ENCODE measurements around the gene ERVH48-1.
A peak's percentile ranks its signal among the peaks of the same experiment; 100 is the strongest.
"Not testable (repeated sequence)": the region's sequence is repeated elsewhere in the genome, so short reads cannot be mapped to it uniquely, and the experiment has no call there.

The ERVH48-1 gene

DNA sequence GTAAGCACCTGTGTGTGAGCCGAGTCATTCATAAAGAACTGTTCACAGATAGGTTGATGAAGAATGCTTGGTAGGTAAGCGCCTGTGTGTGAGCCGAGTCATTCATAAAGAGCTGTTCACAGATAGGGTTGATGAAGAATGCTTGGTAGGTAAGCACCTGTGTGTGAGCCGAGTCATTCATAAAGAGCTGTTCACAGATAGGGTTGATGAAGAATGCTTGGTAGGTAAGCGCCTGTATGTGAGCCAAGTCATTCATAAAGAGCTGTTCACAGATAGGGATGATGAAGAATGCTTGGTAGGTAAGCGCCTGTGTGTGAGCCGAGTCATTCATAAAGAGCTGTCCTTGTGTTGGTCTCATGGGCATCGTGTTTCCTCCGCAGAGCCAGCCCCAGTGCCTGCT, 16.9 kb downstream of the ERVH48-1 start:
- not testable (repeated sequence) for DNase-seq (ENCODE audit: low read depth)

DNA sequence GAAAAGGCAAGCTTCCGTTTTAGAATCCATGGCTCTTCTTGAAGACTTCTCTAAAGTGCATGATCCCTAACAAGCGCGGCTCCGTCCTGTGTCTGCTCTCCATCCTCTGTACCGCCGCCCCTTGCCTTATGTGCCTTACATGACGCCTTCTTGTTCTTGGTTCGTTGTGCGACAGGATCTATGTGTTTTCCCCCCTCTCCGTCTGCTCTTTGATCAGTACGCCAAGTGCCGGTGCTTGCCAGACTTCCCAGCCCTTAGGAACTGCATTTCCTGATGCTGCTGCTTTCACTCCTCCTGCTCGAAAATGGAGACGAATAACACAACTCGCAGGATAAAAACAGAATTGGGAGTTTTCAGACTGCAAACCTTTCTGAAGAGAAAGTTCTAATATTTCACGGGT, 19.2 kb downstream of the ERVH48-1 start:
- no peak for DNase-seq (ENCODE audit: low read depth)

DNA sequence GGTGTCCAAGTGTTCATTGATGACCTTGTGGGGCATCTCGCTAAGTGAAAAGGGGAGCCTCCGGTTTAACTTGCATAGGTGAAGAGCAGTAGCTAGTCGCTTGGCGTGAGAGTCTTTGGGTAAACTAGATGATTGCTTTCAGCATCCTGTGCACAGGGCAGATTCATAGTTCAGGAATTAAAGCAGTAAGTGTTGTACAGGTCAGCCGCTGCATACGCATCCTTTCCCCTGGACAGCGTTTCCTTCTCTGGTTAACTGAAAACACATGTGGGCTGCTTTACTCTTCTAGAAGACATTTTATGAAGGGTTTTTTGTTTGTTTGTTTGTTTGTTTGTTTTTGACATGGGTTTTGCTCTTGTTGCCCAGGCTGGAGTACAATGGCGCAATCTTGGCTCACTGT, 20.2 kb downstream of the ERVH48-1 start:
- DNase-seq (ENCODE audit: low read depth) = no peak

DNA sequence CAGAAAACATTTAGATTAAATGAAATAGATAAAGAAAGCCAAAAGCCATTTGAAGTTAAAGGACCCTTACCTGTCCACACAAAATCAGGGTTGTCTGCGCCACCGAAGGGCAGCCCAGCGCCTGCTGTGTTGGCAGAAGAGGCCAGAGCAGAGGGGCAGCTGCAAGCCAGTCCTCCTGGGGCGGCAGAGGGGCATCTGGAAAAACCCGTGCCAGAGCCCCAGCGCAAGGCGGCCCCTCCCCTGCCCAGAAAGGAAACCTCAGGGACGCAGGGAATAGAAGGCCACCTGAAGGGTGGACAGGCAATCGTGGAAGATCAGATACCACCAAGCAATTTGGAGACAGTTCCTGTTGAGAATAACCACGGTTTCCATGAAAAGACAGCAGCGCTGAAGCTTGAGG, 21.6 kb downstream of the ERVH48-1 start:
- DNase-seq (ENCODE audit: low read depth) = no peak

DNA sequence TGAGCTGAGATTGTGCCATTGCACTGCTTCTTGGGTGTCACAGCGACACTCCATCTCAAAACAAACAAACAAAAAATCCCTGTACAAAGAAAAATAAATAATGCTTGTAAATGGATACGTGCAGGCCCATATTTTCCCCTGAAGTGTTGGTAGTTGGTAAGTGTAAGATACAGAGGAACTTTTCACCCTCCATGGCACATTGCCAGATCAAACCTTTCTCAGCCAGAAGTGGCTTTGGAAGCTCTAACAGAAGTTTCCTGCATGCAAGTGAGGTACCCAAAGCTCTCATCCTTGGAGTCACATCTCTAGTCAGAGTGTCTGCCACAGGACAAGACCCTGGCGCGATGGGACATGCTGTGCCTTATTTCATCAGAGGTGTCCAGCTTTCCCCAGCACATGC, 25.0 kb downstream of the ERVH48-1 start:
- DNase-seq (ENCODE audit: low read depth) = no peak

DNA sequence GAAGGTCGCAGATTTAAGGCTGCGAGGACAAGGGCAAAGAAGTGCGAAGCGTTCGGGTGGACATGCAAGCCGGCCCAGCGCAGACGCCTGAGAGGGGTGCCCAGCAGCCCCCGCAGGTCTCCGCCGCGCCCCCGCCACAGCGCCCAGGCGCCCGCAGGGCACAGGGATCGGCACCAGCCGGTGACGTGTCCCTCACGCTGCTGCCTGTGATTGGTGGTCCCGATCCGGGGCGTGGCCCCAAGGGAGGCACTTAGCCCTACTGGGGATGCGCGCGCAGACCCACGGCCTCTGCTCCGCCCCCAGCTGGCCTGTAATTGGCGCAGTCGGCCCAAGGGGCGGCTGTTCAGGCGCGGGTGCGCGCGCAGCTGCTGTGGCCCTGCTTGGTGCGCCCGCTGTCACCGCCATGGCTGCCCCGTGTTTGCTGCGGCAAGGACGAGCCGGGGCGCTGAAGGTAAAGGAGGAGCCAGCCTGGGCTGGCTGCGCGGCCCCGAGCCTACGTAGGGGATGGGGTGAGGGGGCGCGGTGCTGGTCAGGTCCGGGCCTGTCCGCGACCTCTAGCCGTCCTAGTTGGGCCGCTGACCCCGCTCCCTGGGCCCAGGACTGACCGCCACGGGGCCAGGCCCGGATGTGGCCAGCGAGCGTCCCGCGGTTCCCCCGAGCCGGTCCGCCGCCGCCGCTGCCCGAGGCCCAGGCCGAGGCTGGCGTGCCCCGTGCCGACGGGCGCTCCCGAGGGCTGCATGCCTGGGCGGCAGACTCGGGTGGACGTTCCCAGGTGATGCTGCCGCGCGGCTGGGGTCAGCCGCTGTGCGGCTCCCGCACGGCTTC, 32.3 kb downstream of the ERVH48-1 start, which contains the start of gene NDUFV3:
NDUFV3 (plus strand) TSS at position 379 of the 825 bp plus-strand sequence; CDS start at position 404, 25 bp downstream.
- peak; percentile 100 for DNase-seq (ENCODE audit: low read depth)

DNA sequence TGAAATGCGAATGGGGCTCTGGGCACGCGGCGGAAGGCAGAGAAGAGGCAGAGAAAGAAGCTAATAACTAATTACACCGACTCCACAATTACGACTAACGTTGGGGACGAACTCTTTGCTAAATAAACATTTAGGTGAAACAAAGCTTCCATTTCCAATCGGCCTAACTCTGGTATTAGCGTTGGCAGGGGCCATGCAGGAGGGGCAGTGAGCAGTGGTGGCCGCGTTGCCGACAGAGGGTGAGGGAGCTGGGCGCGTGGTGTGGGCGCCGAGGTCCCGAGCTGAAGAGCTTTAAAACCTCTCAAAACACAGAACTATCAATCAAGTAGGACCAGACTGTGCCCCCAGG, 32.9 kb downstream of the ERVH48-1 start:
- DNase-seq (ENCODE audit: low read depth) = no peak

DNA sequence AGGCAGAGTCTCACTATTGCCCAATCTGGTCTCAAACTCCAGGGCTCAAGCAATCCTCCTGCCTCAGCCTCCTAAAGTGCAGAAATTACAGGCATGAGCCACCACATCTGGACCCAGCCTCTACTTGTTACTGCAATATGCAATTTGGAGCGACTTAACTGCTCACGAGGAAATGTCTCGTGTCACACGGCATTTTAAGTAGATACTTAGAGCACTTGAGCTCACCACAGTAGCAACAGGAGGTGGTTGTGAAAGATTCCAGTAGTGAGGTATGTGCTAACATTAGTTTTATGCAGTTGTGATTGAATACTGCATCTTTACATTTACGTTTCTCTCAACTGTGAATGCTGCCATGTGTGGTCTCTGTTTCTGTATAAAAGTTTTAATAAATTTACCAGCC, 38.1 kb downstream of the ERVH48-1 start:
- DNase-seq (ENCODE audit: low read depth) = no peak

DNA sequence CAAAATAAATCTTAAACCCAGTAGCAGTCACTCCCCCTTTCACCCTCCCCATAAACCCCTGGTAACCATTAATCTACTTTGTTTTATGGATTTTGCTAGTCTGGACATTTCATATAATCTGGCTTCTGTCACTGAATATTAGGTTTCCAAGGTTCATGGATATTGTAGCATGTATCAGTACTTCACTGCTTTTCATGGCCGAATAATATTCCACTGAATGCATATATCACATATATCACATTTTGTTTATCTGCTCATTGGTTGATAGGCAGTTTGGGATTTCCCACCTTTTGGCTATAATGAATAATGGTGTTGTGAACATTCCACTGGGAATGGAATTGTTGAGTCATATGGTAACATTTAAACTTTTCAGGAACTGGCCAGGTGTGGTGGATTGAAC, 41.5 kb downstream of the ERVH48-1 start:
- DNase-seq (ENCODE audit: low read depth) = no peak

DNA sequence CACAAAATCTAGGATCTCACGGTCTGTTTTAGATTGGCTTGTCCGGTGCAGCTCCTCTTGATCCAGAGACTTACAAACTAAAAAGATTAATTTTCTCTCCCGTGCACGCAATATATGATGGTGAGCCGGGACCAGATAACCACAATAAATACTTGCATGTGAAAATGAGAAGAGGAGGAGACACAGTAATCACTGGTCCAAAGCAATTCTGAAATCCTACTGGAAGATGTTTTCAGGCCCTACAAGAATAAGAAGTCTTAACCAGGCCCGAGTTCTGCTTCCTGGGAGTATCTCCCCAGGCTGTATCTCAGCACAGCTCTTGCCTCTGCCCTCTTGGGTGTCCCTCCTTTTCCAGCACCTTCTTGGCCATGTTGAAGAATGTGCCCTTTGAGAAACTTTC, 45.1 kb downstream of the ERVH48-1 start:
- DNase-seq (ENCODE audit: low read depth) = no peak

DNA sequence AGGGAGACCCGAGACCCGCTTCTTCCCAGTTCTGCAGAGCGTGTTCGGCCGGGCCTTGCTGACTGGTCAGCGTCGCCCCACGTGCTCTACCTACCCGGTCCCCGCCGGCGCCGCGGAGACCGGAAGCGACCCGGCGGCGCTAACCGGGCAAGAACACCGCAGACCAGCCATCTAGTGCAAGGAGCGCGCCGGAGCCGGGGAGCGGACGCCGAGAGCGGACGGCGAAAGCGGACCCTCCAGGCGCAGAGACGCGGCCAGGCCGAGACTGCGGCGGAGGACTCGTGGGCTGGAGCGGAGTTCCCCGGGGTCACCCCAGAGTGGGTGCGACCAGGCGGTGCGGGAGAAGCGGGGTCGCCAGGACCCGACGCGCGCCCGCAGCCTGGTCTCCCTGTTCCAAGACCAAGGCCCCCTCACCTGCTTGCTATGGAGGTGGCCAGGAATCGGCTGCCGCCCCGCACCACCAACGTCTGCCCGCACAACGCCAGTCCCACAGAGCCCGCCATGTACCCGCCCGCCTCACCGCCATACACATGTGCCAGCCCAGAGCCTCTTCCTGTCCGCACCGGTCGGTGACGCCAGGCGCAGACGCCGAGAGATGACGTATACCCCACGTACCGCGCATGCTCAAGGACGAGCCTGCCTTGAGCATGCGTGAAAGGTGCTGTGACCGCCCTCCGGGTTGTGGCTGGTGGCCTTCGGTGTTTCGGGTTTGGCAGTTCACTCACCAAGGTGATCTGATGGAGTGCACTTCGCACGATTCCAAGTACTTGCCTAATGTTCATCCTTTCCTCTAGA, 46.2 kb downstream of the ERVH48-1 start, which contains the start of gene WDR4:
WDR4 (minus strand) TSS at position 547 of the 795 bp plus-strand sequence; CDS start at position 503, 44 bp downstream.
- peak; percentile 97 for DNase-seq (ENCODE audit: low read depth)

DNA sequence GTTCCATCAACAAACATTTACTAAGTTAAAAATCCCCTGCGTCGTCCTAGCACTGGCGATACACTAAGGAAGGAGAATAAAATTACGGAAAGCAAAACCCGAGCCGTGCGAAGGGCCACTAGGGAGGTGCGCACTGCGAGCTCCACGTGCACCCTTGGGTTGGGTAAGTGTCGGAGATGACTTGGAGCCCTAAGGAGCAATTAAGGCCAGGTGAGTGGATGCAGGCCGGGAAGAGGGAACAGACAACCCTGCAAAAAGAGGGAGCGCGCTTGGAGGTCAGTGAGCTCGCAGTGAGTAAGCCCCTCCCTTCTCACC, 46.8 kb downstream of the ERVH48-1 start:
- DNase-seq (ENCODE audit: low read depth) = no peak

DNA sequence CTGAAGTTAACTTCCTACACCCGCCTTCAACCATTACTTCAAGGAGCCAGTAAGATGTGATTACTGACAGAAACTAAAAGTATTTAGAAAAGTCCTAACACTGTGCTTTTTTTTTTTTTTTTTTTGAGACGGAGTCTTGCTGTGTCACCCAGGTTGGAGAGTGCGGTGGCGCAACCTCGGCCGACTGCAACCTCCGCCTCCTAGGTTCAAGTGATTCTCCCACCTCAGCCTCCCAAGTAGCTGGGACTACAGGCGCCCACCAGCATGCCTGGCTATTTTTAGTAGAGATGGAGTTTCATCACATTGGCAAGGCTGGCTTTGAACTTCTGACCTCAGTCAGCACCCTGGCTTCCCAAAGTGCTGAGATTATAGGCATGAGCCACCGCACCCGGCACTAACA, 49.6 kb downstream of the ERVH48-1 start:
- not testable (repeated sequence) for DNase-seq (ENCODE audit: low read depth)

DNA sequence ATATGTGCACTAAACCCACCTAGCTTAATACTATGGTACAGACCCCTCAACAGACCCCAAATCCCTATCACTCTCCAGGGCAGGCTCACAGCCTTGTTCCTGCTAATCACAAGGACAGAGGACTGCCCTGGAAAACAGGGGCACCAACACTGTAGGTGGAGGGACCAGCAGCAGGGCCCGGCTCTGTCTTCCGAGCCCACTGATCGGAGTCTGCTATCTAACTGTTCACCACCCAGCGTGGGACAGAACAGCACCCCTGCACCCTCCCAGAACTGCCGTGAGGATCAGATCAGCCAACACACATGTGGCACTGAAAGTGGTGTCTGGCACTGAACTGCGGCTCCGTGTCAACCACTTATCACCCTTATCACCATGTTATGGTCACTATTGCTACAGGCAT, 52.3 kb downstream of the ERVH48-1 start:
- DNase-seq (ENCODE audit: low read depth) = no peak

DNA sequence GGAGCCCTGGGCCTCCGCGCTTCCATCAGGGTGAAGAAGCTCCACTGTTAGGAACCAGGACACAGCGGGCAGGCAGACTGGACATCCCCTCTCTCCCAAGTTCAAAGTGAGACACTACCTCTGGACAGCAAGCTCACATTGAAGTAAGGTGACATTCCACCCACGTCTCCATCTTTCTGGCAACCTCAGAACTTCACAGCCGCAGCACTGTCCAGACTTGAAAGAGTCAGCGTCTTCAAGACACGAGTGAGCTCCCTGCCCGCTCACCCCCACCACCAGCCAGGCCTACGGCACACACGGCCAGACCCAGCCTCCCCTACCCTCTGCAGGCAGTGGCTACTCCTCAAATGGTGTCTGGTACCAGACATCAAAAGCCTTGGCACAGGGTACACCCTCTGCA, 57.2 kb downstream of the ERVH48-1 start:
- DNase-seq (ENCODE audit: low read depth) = no peak

All from stimulated activated CD4-positive, alpha-beta T cell treated with anti-CD3 and anti-CD28 coated beads, Interleukin-2, amount 100 ng/mL, for 4 hours (primary cell).